Right renal pelvis (tissue), 4 donors: ENCODE results near the gene GORASP1. TPM values are rescaled to one million over a fixed set of nuclear protein-coding genes. Genes with fewer than 3 reads are reported as not detected.

Source experiments
- DNase-seq, 4 donors: peaks; one replicate each; pipeline ENCODE4 v3.0.0-alpha.2; 2013; ENCODE audit warnings: low read depth in 4 of 4, low spot score in 3 of 4, missing footprints in 1 of 4
- polyA plus RNA-seq, 4 donors: library from polyadenylated mRNA; unstranded; fragments of 120-200 nt; gene quantifications; one replicate each; pipeline ENCODE4 v1.2.1, GENCODE V29; 2013; ENCODE audit not compliant: insufficient read length in 4 of 4

The GORASP1 gene
- polyA plus RNA-seq, 4 donors: 63.2 to 71.7 (median 65.5) TPM

GRCh38 chr3:39141171-39141995 lies 34.0 kb upstream of the GORASP1 start:
- DNase-seq: no peak

- DNase-seq: no peak
Observed at GRCh38 chr3:39140341-39140971, 33.0 kb upstream of the GORASP1 start.

- no peak for DNase-seq
Observed at GRCh38 chr3:39139442-39139841, 32.0 kb upstream of the GORASP1 start.

- no peak for DNase-seq
Observed at GRCh38 chr3:39138804-39139415, 31.5 kb upstream of the GORASP1 start.

GRCh38 chr3:39137991-39138803 lies 30.8 kb upstream of the GORASP1 start:
- no peak for DNase-seq

GRCh38 chr3:39137435-39137936 lies 30.1 kb upstream of the GORASP1 start:
- no peak for DNase-seq

- no peak for DNase-seq
Observed at GRCh38 chr3:39136533-39137434, 29.4 kb upstream of the GORASP1 start.

GRCh38 chr3:39135170-39135805 lies 27.9 kb upstream of the GORASP1 start:
- no peak for DNase-seq

- no peak for DNase-seq
Observed at GRCh38 chr3:39134305-39134704, 26.9 kb upstream of the GORASP1 start.

- no peak for DNase-seq
Observed at GRCh38 chr3:39133822-39134221, 26.4 kb upstream of the GORASP1 start.

GRCh38 chr3:39133093-39133490 lies 25.7 kb upstream of the GORASP1 start:
- no peak for DNase-seq

- DNase-seq: no peak
Observed at GRCh38 chr3:39132096-39133092, 25.0 kb upstream of the GORASP1 start.

- DNase-seq: no peak
Observed at GRCh38 chr3:39130693-39131265, 23.4 kb upstream of the GORASP1 start.

- DNase-seq: no peak
Observed at GRCh38 chr3:39130026-39130425, 22.6 kb upstream of the GORASP1 start.

- no peak for DNase-seq
Observed at GRCh38 chr3:39128951-39129350, 21.5 kb upstream of the GORASP1 start.

GRCh38 chr3:39127908-39128304 lies 20.5 kb upstream of the GORASP1 start:
- DNase-seq: no peak

- DNase-seq: no peak
Observed at GRCh38 chr3:39127269-39127907, 20.0 kb upstream of the GORASP1 start.
